Ectodermal cell (in vitro differentiated cells): ENCODE results near the gene NANOG.
"Not testable (repeated sequence)": the region's sequence is repeated elsewhere in the genome, so short reads cannot be mapped to it uniquely, and the experiment has no call there.

ENCODE experiments used
- H3K27ac ChIP-seq: 2 replicates; pipeline ENCODE4 v1.7.0; 2013; ENCODE audit warnings: mild to moderate bottlenecking, low read depth, low read length; ENCODE audit not compliant: insufficient read depth, poor library complexity, severe bottlenecking
- H3K27me3 ChIP-seq: 2 replicates; pipeline ENCODE4 v1.7.0; 2013; ENCODE audit warnings: mild to moderate bottlenecking, low read length; ENCODE audit not compliant: insufficient read depth, control insufficient read depth, poor library complexity, severe bottlenecking
- H3K36me3 ChIP-seq: one replicate; pipeline ENCODE4 v1.7.0; 2013; ENCODE audit warnings: low read length; ENCODE audit not compliant: control insufficient read depth, insufficient read depth
- H3K4me1 ChIP-seq: one replicate; pipeline ENCODE4 v1.7.0; 2013; ENCODE audit warnings: low read length; ENCODE audit not compliant: control insufficient read depth, insufficient read depth
- H3K4me3 ChIP-seq: 2 replicates; pipeline ENCODE4 v1.7.0; 2013; ENCODE audit warnings: low read depth, low read length, control low read depth; ENCODE audit not compliant: insufficient read depth
- H3K9me3 ChIP-seq: 2 replicates; pipeline ENCODE4 v1.7.0; 2013; ENCODE audit warnings: mild to moderate bottlenecking, low read length, moderate library complexity; ENCODE audit not compliant: control insufficient read depth
- WGBS, 2 experiments: methylation state at CpG; one replicate each; pipeline ENCODE4 v1.1.7; 2013; ENCODE audit warnings: missing lambda C conversion rate in 2 of 2; 5-methylcytosine and 5-hydroxymethylcytosine counted together

The NANOG gene

DNA sequence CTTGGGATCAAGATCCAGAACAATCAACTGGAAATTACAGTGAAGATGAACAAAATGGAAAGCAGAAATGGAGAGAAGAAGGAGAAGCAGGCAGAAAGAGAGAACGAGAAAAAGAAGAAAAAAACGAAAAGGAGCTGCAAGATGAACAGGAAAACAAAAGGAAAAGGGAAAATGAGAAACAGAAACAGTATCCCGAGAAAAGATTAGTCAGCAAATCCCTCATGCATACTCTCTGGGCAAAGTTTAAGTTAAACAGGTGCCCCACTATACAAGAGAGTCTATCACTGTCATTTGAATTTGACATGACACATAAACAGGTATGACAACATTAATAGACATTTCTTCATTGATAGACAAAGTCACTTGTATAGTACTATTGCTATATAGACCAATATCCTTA, 19.2 kb upstream of the NANOG start:
- Histone ChIP-seq H3K9me3 (no peaks in the 10 kb centered on the region), H3K27ac (no peak overlapping the region), H3K36me3 (no peaks in the 10 kb centered on the region), H3K27me3 (no peaks in the 10 kb centered on the region), H3K4me1 (no peaks in the 10 kb centered on the region), H3K4me3 (no peak overlapping the region)
- WGBS, 2 experiments: 89 to 93% methylated on average over 3 of the region's 3 CpGs

DNA sequence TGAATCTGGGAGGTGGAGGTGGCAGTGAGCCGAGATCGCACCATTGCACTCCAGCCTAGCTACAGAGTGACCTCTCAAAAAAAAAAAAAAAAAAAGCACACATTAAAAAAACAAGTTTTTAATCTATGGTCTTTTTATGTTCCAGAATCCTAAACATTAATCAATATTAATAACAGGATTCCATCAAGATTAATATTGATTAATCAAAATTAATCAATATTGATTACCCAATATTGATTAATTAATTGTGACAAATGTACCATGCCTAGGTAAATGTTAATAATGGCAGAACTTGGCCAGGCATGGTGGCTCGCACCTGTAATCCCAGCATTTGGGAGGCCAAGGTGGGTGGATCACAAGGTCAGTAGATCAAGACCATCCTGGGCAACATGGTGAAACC, 7.9 kb upstream of the NANOG start:
- WGBS, 2 experiments: 74 to 84% methylated on average over 3 of the region's 3 CpGs
- Histone ChIP-seq H3K9me3 (no peaks in the 10 kb centered on the region), H3K4me3 (no peak overlapping the region), H3K27me3 (no peaks in the 10 kb centered on the region), H3K4me1 (no peaks in the 10 kb centered on the region), H3K27ac (no peak overlapping the region), H3K36me3 (no peaks in the 10 kb centered on the region)

- 91% methylated on average over 6 of the region's 6 CpGs for WGBS, 2 experiments
- Histone ChIP-seq H3K36me3 (no peaks in the 10 kb centered on the region), H3K9me3 (no peaks in the 10 kb centered on the region), H3K4me3 (no peak overlapping the region), H3K27ac (no peak overlapping the region), H3K4me1 (no peaks in the 10 kb centered on the region), H3K27me3 (peaks cover under 1% of the 10 kb centered on the region)
These were observed 7.1 kb upstream of the NANOG start for GRCh38 chr12:7782055-7782454.

DNA sequence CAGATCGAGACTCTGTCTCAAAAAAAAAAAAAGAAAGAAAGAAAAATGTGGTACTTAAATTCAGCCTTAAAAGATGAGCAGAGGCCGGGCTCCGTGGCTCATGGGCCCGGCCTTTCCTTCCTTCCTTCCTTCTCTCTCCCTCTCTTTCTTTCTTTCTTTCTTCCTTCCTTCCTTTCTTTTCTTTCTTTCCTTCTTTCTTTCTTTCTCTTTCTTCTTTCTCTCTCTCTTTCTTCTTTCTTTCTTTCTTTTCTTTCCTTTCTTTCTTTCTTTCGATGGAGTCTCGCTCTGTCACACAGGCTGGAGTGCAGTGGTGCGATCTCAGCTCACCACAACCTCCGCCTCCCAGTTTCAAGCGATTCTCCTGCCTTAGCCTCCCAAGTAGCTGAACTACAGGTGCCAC, 5.8 kb upstream of the NANOG start:
- not testable (repeated sequence) for H3K27ac ChIP-seq, H3K9me3 ChIP-seq, H3K4me3 ChIP-seq, H3K36me3 ChIP-seq
- Histone ChIP-seq H3K4me1 (peaks cover 14% of the 10 kb centered on the region), H3K27me3 (peaks cover 14% of the 10 kb centered on the region)
- 83 to 85% methylated on average over 9 of the region's 9 CpGs for WGBS, 2 experiments

DNA sequence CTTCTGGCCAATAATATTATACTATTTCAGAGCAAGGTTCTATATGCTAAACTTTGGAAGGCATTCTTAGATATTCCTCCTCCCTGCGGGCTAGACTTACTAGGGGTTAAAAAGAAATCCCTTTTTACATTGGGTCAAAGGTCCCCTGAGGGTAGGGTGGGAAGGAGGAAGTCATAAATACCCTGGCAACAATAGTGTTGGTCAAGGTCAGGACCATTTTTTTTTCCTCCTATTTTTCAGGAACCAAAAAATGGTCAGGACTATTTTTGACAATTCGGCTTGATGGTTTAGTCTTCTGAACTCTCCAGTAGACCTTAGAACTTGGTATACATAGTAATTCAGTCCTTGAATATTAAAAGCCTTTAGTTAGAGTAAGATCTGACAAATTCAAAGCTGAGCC, 4.5 kb upstream of the NANOG start:
- WGBS, 2 experiments: 67 to 78% methylated on average over 1 to 2 of the region's 2 CpGs
- Histone ChIP-seq H3K4me3 (no peak overlapping the region), H3K4me1 (peaks cover 14% of the 10 kb centered on the region), H3K36me3 (no peaks in the 10 kb centered on the region), H3K27me3 (peaks cover 21% of the 10 kb centered on the region), H3K9me3 (no peaks in the 10 kb centered on the region), H3K27ac (no peak overlapping the region)

DNA sequence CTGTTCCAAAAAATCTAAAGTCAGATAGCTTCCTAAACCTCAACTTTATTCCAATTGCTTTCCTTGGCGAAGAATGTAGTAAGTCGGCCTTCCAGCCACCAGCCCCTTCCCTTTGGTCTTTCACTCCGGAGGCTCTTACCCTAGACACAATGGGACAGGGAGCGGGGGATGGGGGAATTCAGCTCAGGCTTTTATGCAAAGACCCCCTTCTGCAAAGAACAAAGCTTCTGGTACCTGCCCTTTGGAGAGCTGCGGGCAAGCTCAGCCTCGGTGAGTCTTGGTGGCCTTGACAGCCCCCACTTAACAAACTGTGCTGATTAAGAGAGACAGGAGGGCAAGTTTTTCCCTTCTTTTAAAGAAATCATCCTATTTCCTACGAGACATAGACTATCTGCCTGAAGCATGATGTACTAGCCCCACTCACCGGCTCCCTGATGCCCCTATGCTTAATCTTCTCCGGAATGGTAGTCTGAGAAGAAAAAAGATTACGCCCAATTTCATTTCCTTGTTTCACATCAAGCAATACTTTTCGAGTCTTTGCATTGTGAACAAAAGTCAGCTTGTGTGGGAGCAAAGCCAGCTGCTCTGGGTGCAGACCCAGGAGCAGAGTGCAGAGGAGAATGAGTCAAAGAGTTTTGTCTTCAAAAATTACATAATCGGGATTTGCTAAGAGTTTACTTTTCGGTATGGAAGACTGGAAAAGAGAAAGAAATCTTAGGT, 1.5 kb upstream of the NANOG start:
- Histone ChIP-seq H3K27ac (no peak overlapping the region), H3K4me3 (no peak overlapping the region), H3K4me1 (peaks cover 14% of the 10 kb centered on the region), H3K27me3 (peaks cover 27% of the 10 kb centered on the region), H3K36me3 (no peaks in the 10 kb centered on the region), H3K9me3 (no peaks in the 10 kb centered on the region)
- WGBS, 2 experiments: 11 to 14% methylated on average over 13 of the region's 13 CpGs

GRCh38 chr12:7788294-7788660, 925 bp upstream of the NANOG start:
- H3K27me3 ChIP-seq: peaks cover 27% of the 10 kb centered on the region
- H3K27ac ChIP-seq: no peak overlapping the region
- H3K36me3 ChIP-seq: no peaks in the 10 kb centered on the region
- 13 to 21% methylated on average over 4 of the region's 4 CpGs for WGBS, 2 experiments
- H3K9me3 ChIP-seq: no peaks in the 10 kb centered on the region
- H3K4me3 ChIP-seq: no peak overlapping the region
- H3K4me1 ChIP-seq: peaks cover 14% of the 10 kb centered on the region

DNA sequence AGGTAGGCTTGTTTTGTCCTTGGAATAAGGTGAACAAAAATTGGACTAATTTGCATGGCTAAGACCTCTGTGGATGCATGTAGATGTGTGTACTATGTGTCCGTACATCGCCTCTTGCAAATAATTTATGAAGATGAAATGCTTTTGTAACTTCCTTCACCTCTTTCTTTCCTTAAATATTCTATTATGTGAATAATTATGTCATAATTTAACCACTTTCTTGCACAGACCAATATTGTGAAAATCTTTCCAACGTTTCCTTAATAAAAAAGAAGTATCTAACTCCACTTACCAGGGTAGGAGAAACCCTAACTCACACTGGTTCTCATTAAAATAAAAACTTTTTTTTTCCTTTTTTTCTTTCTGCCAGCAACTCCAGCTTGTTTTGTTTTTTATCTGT, 4.0 kb downstream of the NANOG start:
- Histone ChIP-seq H3K27me3 (peaks cover 15% of the 10 kb centered on the region), H3K4me1 (peaks cover 5% of the 10 kb centered on the region), H3K4me3 (no peak overlapping the region), H3K27ac (no peak overlapping the region), H3K9me3 (no peaks in the 10 kb centered on the region), H3K36me3 (no peaks in the 10 kb centered on the region)
- 90 to 96% methylated on average over 1 to 2 of the region's 3 CpGs for WGBS, 2 experiments

- H3K27ac ChIP-seq, H3K4me3 ChIP-seq, H3K27me3 ChIP-seq, H3K36me3 ChIP-seq, H3K4me1 ChIP-seq, H3K9me3 ChIP-seq: not testable (repeated sequence)
- WGBS, 2 experiments: 81 to 95% methylated on average over 7 of the region's 7 CpGs
These were observed 8.1 kb downstream of the NANOG start for GRCh38 chr12:7797269-7797668.

DNA sequence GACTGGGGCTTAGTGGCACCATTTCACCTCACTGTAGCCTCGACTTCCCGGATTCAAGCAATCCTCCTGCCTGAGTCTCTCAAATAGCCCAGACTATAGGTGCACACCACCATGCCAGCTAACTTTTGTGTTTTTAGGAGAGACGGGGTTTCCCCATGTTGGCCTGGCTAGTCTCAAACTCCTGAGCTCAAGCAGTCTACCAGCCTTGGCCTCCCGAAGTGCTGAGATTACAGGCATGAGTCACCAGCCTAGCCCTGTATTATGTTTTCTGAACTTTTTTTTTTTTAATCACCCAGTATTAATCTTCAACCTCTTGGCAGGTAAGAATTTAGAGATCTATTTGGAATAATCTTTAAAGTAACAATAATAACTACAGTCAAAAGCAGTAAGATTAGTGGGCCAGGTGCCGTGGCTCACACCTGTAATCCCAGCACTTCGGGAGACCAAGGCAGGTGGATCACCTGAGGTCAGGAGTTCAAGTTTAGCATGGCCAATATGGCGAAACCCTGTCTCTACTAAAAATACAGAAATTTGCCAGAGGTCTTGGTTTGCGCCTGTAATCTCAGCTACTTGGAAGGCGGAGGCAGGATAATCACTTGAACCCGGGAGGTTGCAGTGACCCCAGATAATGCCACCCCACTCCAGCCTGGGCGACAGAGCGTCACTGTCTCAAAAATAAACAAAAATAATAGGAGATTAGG, 8.6 kb downstream of the NANOG start:
- no peaks in the 10 kb centered on the region for H3K27me3 ChIP-seq

More for the DNA sequence above, 8.6 kb downstream of the NANOG start:
- Histone ChIP-seq H3K4me3 (no peak overlapping the region), H3K27ac (no peak overlapping the region), H3K36me3 (no peaks in the 10 kb centered on the region), H3K9me3 (no peaks in the 10 kb centered on the region), H3K4me1 (peaks cover 5% of the 10 kb centered on the region)
- WGBS, 2 experiments: 75 to 81% methylated on average over 10 to 12 of the region's 12 CpGs
